B cell (primary cell): ENCODE data around the gene GADD45G.

ENCODE experiments used
- CTCF ChIP-seq: fragments of 200-600 bp; IDR thresholded peaks from one replicate; pipeline ENCODE4 v1.8.0; 2022; ENCODE audit warnings: antibody characterized with exemption, mild to moderate bottlenecking
- EZH2 ChIP-seq: IDR thresholded peaks from 2 replicates; pipeline ENCODE4 v1.6.1; 2012; ENCODE audit warnings: borderline replicate concordance, low read depth, mild to moderate bottlenecking, moderate library complexity, low read length; ENCODE audit not compliant: insufficient read depth, poor library complexity, severe bottlenecking

- TF ChIP-seq CTCF = no peak
- no peak for TF ChIP-seq EZH2
Observed at GRCh38 chr9:89606624-89607311, 2.0 kb downstream of the GADD45G start.
